OCI-LY1 (cell line): ENCODE measurements around the gene SPCS2.

ENCODE experiments used
- H2AFZ ChIP-seq: fragments of 200-600 bp; sonication (generic), shearing (Covaris generic); 2 replicates; pipeline ENCODE4 v1.6.0; 2014; ENCODE audit warnings: antibody characterized with exemption, mild to moderate bottlenecking, low read length
- H3F3A ChIP-seq: fragments of 200-600 bp; sonication (generic), shearing (Covaris generic); 2 replicates; pipeline ENCODE4 v1.6.0; 2014; ENCODE audit warnings: mild to moderate bottlenecking, antibody characterized with exemption, low read length, moderate library complexity; ENCODE audit not compliant: insufficient read depth
- H3K27ac ChIP-seq: fragments of 200-600 bp; sonication (generic); 2 replicates; pipeline ENCODE4 v1.5.1; 2014; ENCODE audit warnings: low read length, mixed run types, mild to moderate bottlenecking, low read depth; ENCODE audit not compliant: poor library complexity, severe bottlenecking
- H3K27me3 ChIP-seq: fragments of 200-600 bp; sonication (generic); 2 replicates; pipeline ENCODE4 v1.6.0; 2014; ENCODE audit warnings: antibody characterized with exemption, mild to moderate bottlenecking, low read length, moderate library complexity; ENCODE audit not compliant: insufficient read depth
- H3K36me3 ChIP-seq: fragments of 200-600 bp; sonication (generic); 2 replicates; pipeline ENCODE4 v1.6.1; 2014; ENCODE audit warnings: mild to moderate bottlenecking, antibody characterized with exemption, low read length, moderate library complexity, mixed read lengths; ENCODE audit not compliant: insufficient read depth
- H3K4me1 ChIP-seq: fragments of 200-600 bp; sonication (generic); 2 replicates; pipeline ENCODE4 v1.5.1; 2014; ENCODE audit warnings: mild to moderate bottlenecking, low read length, moderate library complexity; ENCODE audit not compliant: insufficient read depth, severe bottlenecking
- H3K4me2 ChIP-seq: fragments of 200-600 bp; sonication (generic), shearing (Covaris generic); 2 replicates; pipeline ENCODE4 v1.6.1; 2014; ENCODE audit warnings: low read length
- H3K4me3 ChIP-seq: fragments of 200-600 bp; sonication (generic); 2 replicates; pipeline ENCODE4 v1.5.1; 2014; ENCODE audit warnings: low read length, low read depth, mild to moderate bottlenecking, mixed read lengths; ENCODE audit not compliant: poor library complexity, severe bottlenecking
- H3K79me2 ChIP-seq: fragments of 200-600 bp; shearing (Covaris generic); 2 replicates; pipeline ENCODE4 v1.6.1; 2016; ENCODE audit warnings: mixed run types, low read length, mixed read lengths; ENCODE audit not compliant: insufficient read depth
- H3K9ac ChIP-seq: fragments of 200-600 bp; sonication (generic), shearing (Covaris generic); 2 replicates; pipeline ENCODE4 v1.6.1; 2014; ENCODE audit warnings: mild to moderate bottlenecking, low read length, mixed read lengths
- H3K9me2 ChIP-seq: fragments of 200-600 bp; sonication (generic), shearing (Covaris generic); 2 replicates; pipeline ENCODE4 v1.6.1; 2014; ENCODE audit warnings: low read depth, mild to moderate bottlenecking, low read length, mixed read lengths
- H3K9me3 ChIP-seq: fragments of 200-600 bp; shearing (Covaris generic); 2 replicates; pipeline ENCODE4 v1.6.1; 2014; ENCODE audit warnings: low read length, mixed read lengths
- H4K20me1 ChIP-seq: fragments of 200-600 bp; sonication (generic), shearing (Covaris generic); 2 replicates; pipeline ENCODE4 v1.6.0; 2016; ENCODE audit warnings: mild to moderate bottlenecking, low read length; ENCODE audit not compliant: insufficient read depth
- CTCF ChIP-seq: fragments of 200-600 bp; sonication (generic), shearing (Covaris generic); IDR thresholded peaks from 2 replicates; pipeline ENCODE4 v1.5.1; 2017; ENCODE audit warnings: mild to moderate bottlenecking, antibody characterized with exemption, low read length, moderate library complexity, mixed read lengths
- EZH2 ChIP-seq: fragments of 200-600 bp; sonication (generic), shearing (Covaris generic); IDR thresholded peaks from 2 replicates; pipeline ENCODE4 v1.8.0; 2017; ENCODE audit warnings: borderline replicate concordance, mixed run types, mild to moderate bottlenecking, antibody characterized with exemption, low read length, moderate library complexity, mixed read lengths

The SPCS2 gene

DNA sequence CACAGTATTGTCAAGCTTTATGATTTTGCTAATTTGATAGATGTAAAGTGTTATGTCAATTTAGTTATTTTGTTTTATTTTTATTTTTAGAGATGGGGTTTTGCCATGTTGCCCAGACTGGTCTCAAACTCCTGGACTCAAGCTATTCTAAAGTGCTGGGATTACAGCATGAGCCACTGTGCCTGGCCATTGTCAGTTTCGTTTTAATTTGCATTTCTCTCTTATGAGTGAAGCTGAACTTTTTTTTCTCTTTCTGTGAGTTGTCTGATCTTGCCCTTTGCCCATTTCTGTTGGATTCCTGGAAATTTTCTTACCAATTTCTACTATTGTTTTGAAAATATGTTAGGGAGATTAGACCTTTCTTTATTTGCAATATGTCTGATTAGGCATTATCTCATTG, 55.1 kb downstream of the SPCS2 start:
- no peak overlapping the region for H3K27ac ChIP-seq
- no peaks in the 10 kb centered on the region for H3K27me3 ChIP-seq
- H3K4me1 ChIP-seq, result no peaks in the 10 kb centered on the region
- no peak overlapping the region for H3K9ac ChIP-seq
- no peak overlapping the region for H3K4me3 ChIP-seq
- TF ChIP-seq CTCF (no peak), EZH2 (no peak)
- H3K9me3 ChIP-seq, result no peaks in the 10 kb centered on the region
- H3K36me3 ChIP-seq, result peaks cover 68% of the 10 kb centered on the region
- H2AFZ ChIP-seq, result no peak overlapping the region
- H3F3A ChIP-seq, result no peaks in the 10 kb centered on the region
- H3K79me2 ChIP-seq, result no peaks in the 10 kb centered on the region
- H3K4me2 ChIP-seq, result no peak overlapping the region
- H4K20me1 ChIP-seq, result no peaks in the 10 kb centered on the region
- no peaks in the 10 kb centered on the region for H3K9me2 ChIP-seq

GRCh38 chr11:75011357-75011756, 62.3 kb downstream of the SPCS2 start:
- Histone ChIP-seq H3K36me3 (peaks cover 71% of the 10 kb centered on the region), H3K27ac (no peak overlapping the region), H4K20me1 (no peaks in the 10 kb centered on the region), H3K79me2 (no peaks in the 10 kb centered on the region), H3K9me2 (no peaks in the 10 kb centered on the region), H3F3A (no peaks in the 10 kb centered on the region), H3K4me1 (no peaks in the 10 kb centered on the region), H3K4me2 (no peak overlapping the region), H3K27me3 (no peaks in the 10 kb centered on the region), H2AFZ (no peak overlapping the region), H3K4me3 (no peak overlapping the region), H3K9me3 (no peaks in the 10 kb centered on the region), H3K9ac (no peak overlapping the region)
- TF ChIP-seq CTCF (no peak), EZH2 (no peak)

DNA sequence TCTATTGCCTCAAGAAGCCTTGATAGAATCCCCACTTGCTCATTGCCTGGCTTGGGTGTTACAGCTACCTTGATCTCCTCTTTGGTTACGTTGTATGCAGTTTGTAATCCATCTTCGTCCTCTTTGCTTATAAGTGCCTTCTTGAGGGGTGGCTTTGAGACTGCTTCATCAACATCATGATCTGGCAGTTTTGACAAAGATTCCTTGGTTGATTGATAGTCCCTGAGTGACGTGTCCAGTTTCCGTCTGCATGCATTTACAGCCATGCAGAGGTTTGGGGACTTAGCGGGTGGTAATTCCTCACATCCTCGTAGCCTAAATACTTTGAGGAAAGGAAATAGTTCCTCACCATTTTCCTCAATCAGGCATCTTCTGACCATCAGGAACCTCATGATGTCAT, 62.8 kb downstream of the SPCS2 start:
- Histone ChIP-seq H3K36me3 (peaks cover 71% of the 10 kb centered on the region), H3K9ac (no peak overlapping the region), H3K9me2 (no peaks in the 10 kb centered on the region), H3K27ac (no peak overlapping the region), H3K79me2 (no peaks in the 10 kb centered on the region), H3K27me3 (no peaks in the 10 kb centered on the region), H3K4me3 (no peak overlapping the region), H3F3A (no peaks in the 10 kb centered on the region), H3K9me3 (no peaks in the 10 kb centered on the region), H3K4me2 (no peak overlapping the region), H2AFZ (no peak overlapping the region), H3K4me1 (no peaks in the 10 kb centered on the region), H4K20me1 (no peaks in the 10 kb centered on the region)
- TF ChIP-seq EZH2 (no peak), CTCF (no peak)
